ENCODE data around the gene TBCCD1.
"Not testable (repeated sequence)": the region's sequence is repeated elsewhere in the genome, so short reads cannot be mapped to it uniquely, and the experiment has no call there.

Gene TBCCD1

DNA sequence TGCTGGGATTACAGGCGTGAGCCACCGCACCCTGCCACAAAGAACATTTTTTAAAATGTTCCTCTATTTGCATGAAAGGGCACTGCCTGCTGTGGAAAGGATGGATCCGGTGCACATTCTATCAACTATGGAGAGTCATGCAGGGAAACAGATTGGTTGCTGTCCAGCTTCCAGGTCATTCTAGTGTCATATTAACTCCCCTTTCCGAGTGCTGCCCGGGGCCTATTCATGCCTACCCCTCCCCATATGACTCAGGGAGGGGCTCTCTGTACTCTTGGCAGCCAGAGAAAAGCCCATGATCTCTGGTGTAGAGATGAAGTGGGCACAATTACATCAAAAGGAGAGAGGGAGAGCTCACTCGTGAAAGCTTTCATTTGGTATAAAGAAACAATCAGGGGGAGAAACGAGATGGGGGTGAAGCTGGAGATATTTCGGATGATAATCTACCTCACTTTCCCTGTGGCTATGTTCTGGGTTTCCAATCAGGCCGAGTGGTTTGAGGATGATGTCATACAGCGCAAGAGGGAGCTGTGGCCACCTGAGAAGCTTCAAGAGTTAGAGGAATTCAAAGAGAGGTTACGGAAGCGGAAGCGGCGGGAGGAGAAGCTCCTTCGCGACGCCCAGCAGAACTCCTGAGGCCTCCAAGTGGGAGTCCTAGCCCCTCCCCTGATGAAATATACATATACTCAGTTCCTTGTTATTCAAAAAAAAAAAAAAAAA is 29.6 kb upstream of the TBCCD1 start:
- no peak for DNase-seq

DNA sequence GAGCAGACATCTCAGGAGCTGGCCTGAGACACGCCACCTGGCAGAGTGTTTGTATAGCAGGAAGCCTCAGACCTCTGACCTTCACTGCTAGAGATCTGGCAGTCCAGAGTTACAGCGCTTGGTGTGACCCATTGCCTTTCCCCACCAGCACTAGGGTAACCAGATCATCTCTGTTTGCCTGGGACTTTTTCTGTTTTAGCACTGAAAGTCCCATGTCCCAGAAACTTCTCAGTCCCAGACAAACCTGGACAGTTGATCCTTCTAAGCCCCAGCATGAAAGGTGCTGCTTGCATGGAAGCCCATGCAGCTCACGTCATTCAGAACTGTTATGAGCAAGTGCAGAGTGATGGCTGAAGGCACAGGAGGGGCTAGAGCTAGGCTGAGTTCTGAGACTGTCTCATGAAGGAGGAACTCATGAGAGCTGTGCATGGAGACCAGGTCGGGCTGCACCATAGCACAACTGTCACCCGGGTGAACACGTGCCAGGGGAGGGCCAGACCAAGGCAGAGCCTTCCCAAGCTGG is 27.5 kb upstream of the TBCCD1 start:
- no peak for DNase-seq

DNA sequence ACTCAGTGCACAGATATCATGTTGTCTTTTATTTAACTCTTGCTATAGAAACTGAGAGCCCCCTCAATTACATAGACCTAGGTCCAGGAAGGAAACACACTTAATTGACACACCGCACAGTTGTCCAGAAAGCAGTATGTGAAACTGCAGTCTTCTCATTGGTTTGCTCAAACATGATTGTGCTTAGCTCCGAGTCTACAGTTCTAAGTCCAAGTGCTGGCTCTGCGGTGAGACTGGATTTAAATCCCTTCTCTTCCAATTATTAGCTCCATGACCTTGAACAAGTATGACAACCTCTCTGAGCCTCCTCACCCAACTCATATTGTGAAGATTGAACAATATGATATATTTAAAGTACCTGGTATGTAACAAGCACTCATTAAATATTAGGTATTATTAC is 26.7 kb upstream of the TBCCD1 start:
- no peak for DNase-seq

DNA sequence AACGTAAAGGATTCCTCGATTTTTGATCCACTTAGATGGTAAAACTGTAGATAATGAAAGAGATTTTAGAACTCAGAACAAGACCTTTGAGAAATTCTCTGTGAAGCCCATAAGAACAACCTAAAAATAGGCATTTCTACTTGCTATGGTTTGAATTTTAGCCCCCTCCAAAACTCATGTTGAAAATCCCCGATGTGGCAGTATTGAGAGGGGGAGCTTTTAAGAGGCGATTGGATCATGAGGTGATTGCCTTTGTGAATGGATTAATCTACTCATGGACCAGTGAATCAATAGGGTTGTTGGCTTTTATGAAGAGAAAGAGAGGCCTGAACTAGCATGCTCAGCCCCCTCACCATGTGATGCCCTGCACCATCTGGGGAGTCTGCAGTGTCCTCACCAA is 25.5 kb upstream of the TBCCD1 start:
- no peak for DNase-seq

DNA sequence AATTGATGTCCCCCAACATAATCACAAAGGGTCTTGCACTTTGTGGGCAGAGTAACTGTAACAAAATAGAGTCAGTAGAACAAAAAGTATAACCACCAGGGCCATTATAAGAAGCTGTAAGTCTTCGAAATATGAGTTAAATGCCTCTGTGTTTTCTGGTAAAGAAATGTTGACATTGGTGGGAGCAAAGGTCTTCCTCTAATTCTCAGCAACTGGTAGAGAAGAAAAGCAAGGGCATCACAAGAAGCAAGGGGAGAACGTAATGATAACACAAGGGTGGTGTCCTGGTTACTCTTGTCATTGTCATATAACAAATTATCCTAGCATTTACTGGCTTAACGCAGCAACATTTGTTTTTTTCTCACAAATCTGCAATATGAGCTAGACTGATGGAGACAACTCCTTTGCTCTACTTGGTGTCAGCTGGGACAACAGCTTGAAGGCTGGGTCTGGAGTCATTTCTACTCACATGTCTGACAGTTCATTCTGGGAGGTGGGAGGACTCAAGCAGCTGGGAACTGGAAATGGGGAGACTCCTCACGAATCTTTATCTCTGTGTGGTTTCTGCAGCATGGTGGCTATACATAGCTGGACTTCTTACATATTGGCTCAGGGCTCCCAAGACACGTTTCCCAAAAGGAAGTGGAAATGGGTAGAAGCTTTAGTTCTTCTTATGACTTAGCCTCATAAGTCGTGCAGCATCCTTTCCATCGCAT is 23.6 kb upstream of the TBCCD1 start:
- no peak for DNase-seq

DNA sequence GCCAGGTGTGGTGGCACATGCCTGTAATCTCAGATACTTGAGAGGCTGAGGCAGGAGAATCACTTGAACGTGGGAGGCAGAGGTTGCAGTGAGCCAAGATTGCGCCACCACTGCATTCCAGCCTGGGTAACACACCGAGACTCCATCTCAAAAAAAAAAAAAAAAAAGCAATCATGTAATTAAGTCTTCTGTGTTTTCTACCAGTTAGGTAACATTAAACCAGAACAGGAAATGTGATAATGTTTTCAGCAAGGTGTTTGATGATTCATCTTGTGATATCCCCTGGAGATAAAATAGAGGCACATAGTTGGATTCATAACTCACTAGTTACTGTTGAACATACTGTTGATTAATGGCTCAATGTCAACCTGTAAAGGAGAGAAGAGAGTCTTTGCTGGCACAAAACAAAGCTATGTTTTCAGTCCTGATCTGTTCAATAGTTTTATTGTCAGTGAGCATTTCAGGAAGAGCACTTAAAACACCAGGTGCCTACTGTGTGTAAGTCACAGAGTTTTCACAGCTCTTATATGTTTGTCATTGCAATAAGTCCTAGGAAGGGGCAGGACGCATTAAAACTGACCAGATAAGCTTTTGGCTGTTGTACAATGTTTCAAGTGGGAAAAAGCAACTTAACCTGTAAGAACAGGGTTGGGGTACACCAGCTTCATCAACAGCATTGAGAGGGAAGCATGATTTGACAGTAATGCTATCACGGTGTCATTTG is 22.9 kb upstream of the TBCCD1 start:
- no peak for DNase-seq

DNA sequence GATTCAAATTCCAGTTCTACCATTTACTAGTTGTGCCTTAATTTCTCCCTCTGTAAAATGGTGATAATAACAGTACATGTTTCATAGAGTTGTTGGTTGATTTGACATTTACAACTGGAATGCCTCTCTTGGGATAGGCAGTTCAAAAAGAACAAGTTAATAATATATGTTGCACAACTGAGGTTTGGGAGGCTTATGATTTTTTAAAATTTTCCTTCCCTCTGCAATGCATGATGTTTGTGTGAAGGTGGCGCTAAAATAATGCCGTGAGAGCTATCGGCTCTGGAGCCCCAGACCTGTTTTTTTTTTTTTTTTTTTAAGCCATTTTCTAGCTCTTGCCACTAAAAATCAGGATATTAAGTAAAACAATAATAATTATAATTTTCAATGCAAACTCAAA is 22.0 kb upstream of the TBCCD1 start:
- no peak for DNase-seq

GRCh38 chr3:186588632-186589031 is 21.5 kb upstream of the TBCCD1 start:
- no peak for DNase-seq

GRCh38 chr3:186587183-186587582 is 20.0 kb upstream of the TBCCD1 start:
- no peak for DNase-seq

DNA sequence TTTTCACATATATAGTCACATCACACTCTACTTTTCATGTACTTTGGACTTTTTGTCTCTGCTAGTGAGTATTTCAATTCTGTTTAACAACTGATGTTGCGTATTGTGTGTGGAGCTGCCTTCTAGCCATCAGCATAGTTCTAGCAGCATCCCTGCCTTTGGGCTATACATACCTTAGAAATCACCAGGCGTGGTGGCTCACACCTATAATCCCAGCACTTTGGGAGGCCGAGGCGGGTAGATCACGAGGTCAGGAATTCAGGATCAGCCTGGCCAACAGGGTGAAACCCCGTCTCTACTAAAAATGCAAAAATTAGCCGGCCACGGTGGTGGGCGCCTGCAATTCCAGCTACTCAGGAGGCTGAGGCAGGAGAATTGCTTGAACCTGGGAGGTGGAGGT is 19.1 kb upstream of the TBCCD1 start:
- not testable (repeated sequence) for DNase-seq

DNA sequence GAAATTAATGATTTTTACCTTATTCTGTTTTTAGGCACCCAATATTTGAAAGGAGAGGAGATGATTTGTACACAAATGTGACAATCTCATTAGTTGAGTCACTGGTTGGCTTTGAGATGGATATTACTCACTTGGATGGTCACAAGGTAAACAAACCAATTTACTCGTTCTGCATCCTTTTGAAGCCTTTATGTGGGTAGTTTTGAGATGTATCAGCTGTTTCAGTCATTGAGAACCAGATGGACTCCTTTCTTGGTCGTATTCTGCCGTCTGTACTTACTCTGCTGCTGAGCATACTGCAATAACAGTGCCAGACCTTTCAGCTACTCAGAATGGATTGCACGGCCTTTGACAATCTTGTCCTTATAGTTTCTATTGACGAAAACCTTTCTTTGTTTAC is 16.7 kb upstream of the TBCCD1 start:
- DNase-seq: no peak

DNA sequence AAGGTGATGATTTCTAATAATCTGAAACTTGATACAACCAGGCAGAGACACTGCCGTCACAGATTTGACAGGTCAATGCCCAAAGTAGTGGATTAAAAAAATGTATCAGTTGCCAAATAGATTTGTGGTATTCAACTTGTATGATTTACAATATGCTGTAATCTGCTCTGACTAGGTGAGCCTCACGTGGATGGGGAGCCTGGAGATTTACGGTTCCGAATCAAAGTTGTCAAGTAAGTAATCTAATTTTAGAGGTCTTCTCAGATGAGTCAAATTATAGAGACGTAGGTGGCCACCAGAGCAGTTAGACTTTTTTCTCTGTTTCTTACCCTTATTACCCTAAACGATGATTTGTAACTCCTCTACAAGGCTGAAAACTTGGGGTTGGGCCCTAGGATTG is 15.4 kb upstream of the TBCCD1 start:
- no peak for DNase-seq

- DNase-seq: no peak
Measured at GRCh38 chr3:186580785-186581184, 13.6 kb upstream of the TBCCD1 start.

- no peak for DNase-seq
Measured at GRCh38 chr3:186577521-186577920, 10.4 kb upstream of the TBCCD1 start.

DNA sequence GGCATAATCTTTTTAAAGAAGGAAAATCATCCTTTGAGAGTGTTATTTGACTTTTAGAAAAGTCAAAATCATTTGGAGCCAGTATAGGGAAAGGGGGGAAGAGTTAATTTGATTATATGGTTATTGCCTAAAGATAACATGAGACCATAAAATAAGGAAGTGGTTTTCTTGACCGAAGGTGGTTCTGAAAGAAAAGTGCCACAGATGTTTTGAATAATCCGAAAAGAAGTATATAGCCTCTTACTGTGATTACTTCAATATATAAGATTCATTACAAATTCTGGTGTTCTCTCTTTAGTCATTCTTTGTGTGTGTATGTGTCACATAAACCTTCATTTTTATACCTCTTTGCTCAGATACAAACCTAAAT is 4.5 kb upstream of the TBCCD1 start:
- no peak for DNase-seq

GRCh38 chr3:186570941-186571643 is 4.0 kb upstream of the TBCCD1 start:
- no peak for DNase-seq

GRCh38 chr3:186570096-186570940 is 3.2 kb upstream of the TBCCD1 start, which contains the start of gene DNAJB11:
DNAJB11 (plus strand) TSS chr3:186570720; CDS start chr3:186570898, 178 bp downstream.
- DNase-seq: peak; percentile 99

DNA sequence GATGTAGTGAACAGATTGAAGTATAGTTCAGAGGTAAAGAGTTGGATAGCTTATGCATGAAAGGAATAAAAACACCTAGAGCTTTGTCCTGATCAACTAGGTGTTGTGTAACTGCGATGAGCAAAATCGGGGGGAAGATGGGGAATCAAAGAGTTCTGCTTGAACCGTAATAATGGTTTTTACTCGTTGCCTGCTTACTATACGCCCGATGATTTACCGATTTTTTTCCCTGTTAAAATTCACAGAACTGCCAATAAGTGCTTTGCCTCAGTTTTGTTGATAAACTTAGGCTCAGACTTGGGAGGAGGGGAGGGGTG is 2.6 kb upstream of the TBCCD1 start:
- no peak for DNase-seq

GRCh38 chr3:186569361-186569760 is 2.2 kb upstream of the TBCCD1 start:
- not testable (repeated sequence) for DNase-seq

DNA sequence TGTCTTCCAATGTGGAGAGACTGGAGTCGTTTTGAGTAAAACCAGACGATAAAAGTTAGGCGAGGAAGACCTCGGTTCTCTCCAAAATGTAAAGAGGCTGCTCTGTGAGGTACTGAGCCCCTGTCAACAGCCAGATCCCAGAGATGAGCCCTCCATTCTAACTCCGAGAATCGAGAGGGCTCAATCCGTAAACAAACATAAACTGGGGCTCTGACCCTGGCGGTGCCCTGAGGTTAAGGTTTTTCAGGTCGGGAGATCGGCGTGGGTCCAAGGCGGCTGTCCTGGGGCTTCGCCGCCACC is 417 bp downstream of the TBCCD1 start:
- DNase-seq: no peak

DNA sequence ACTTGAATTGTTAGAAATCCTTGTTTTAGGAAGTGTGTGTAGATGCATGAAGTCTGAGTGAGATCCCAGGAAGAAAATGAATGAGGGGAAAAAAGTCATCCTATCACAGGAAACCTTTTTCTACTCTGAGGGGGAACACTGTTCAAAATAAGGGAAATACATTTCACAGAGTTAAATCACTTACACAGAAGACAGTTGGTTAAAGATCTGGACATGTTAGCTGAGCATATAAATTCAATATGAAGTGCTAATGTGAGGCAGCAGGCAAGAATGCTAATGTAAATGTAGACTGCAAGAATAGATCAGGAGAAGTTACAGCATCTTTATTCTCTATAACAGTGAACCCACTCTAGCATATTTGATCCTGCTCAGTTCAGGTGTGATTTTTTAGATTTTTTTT is 2.6 kb downstream of the TBCCD1 start:
- no peak for DNase-seq

- no peak for DNase-seq
Measured at GRCh38 chr3:186552408-186553031, 14.6 kb downstream of the TBCCD1 start.
